ENCODE measurements around the gene TXNIP. TPM values are rescaled to one million over a fixed set of nuclear protein-coding genes. Genes with fewer than 3 reads are reported as not detected.

TXNIP gene
- total and polyA plus RNA-seq, 2 of the 4 experiments (the other 2 are of a cell fraction): 36.4 to 77.2 TPM

- no peak for TF ChIP-seq MXI1 (IDR thresholded peaks at IDR 0.05; ENCODE audit: borderline replicate concordance, low read depth, low read length)
These were observed 2.6 kb downstream of the TXNIP start (continued) for GRCh38 chr1:145993618-145994390.

DNA sequence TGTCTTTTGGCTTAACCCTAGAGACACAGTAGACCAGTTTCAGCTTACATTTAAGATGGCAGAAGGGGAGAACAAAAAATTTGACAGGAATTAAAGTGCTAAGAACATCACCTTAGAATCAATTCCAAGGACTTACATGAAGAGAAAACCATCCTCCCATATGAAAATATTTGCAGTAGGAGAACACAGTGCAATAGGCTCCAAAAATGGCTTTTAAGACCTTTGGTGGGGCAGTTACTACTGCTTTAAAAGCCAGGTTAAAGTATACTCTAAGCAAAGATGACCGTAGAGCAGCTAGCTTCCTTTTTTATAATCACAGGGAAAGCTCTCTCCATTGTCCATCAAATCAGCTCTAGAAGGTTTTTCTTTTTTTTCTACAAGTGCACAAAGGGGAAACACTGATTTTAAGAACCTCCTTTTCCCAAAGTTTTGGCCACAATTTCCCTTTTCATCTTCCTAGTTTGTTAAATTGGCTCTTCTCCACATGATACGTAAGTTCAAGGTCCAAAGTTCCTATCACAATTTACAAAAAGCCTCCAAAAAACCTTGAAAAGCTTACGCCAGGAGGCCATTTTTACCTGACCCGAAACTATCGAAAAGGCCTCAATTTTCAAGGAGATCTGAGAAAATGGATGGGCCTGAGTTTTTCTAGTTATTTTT, 3.3 kb downstream of the TXNIP start:
- no peaks in the 10 kb centered on the region for H3K27me3 ChIP-seq (ENCODE audit: control insufficient read depth, insufficient read depth, low read length)
- in situ Hi-C loops (cut with MboI; ENCODE audit: low sequenced_read_pairs): no loop called here
- H2AFZ ChIP-seq (replicated peaks; ENCODE audit: low read length, poor library complexity): no peak overlapping the region
- no CpG with 5 or more reads among the region's 5 CpGs for WGBS, 2 experiments (ENCODE audit: extremely low coverage in 2 of 2, insufficient read length in 1 of 2)
- no peak overlapping the region for H2BK5ac ChIP-seq (ENCODE audit: low read depth, low read length, poor library complexity, severe bottlenecking)
- ChIA-PET POLR2A (ENCODE audit: unreplicated experiment) (interaction anchor here (1.8 kb wide), 1 partner anchor 14 kb away, joined by 6 read pairs; no protein-coding TSS in a partner anchor), CTCF (interaction anchor here (1.0 kb wide), 1 partner anchor 9 kb away, joined by 3 read pairs; no protein-coding TSS in a partner anchor)
- peaks cover 12% of the 10 kb centered on the region; the same call in 1 of the 2 replicates for H4K20me1 ChIP-seq (ENCODE audit: insufficient read depth, low read length)
- H3K27ac ChIP-seq (ENCODE audit: insufficient read depth, low read length): no peak overlapping the region
- BruUV-seq (replicated peaks): no TSS peak
- dilution Hi-C loops (cut with HindIII; ENCODE audit: low sequenced_read_pairs, unreplicated experiment): no loop called here
- DNase-seq: no peak
- H4K91ac ChIP-seq (ENCODE audit: insufficient read depth, low read depth, low read length): no peak overlapping the region
- H3K14ac ChIP-seq (replicated peaks; ENCODE audit: low read depth, low read length): no peak overlapping the region
- H3K9me1 ChIP-seq (ENCODE audit: insufficient read depth, low read length): peaks cover 9% of the 10 kb centered on the region
- H4K5ac ChIP-seq (ENCODE audit: low read depth, low read length): no peak overlapping the region
- TF ChIP-seq SMC3 (IDR thresholded peaks at IDR 0.05; ENCODE audit: low read depth, low read length) (no peak), MAZ (IDR thresholded peaks at IDR 0.05; ENCODE audit: borderline replicate concordance, low read depth, low read length) (no peak), NFE2L2 (IDR thresholded peaks at IDR 0.05; ENCODE audit: low read depth, low read length) (no peak), FOS (IDR thresholded peaks at IDR 0.05; ENCODE audit: low read depth, low read length) (no peak), MXI1 (IDR thresholded peaks at IDR 0.05; ENCODE audit: borderline replicate concordance, low read depth, low read length) (no peak), BHLHE40 (IDR thresholded peaks at IDR 0.05; ENCODE audit: low read depth, low read length) (no peak), MAFK (IDR thresholded peaks at IDR 0.05; ENCODE audit: low read depth, low read length) (no peak)
- TF ChIP-seq, protein P1, sequence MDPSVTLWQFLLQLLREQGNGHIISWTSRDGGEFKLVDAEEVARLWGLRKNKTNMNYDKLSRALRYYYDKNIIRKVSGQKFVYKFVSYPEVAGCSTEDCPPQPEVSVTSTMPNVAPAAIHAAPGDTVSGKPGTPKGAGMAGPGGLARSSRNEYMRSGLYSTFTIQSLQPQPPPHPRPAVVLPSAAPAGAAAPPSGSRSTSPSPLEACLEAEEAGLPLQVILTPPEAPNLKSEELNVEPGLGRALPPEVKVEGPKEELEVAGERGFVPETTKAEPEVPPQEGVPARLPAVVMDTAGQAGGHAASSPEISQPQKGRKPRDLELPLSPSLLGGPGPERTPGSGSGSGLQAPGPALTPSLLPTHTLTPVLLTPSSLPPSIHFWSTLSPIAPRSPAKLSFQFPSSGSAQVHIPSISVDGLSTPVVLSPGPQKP (IDR thresholded peaks at IDR 0.05; ENCODE audit: borderline replicate concordance, low read depth, low read length): no peak
- TF ChIP-seq, protein P2, sequence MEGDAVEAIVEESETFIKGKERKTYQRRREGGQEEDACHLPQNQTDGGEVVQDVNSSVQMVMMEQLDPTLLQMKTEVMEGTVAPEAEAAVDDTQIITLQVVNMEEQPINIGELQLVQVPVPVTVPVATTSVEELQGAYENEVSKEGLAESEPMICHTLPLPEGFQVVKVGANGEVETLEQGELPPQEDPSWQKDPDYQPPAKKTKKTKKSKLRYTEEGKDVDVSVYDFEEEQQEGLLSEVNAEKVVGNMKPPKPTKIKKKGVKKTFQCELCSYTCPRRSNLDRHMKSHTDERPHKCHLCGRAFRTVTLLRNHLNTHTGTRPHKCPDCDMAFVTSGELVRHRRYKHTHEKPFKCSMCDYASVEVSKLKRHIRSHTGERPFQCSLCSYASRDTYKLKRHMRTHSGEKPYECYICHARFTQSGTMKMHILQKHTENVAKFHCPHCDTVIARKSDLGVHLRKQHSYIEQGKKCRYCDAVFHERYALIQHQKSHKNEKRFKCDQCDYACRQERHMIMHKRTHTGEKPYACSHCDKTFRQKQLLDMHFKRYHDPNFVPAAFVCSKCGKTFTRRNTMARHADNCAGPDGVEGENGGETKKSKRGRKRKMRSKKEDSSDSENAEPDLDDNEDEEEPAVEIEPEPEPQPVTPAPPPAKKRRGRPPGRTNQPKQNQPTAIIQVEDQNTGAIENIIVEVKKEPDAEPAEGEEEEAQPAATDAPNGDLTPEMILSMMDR (conservative IDR thresholded peaks at IDR 0.05; ENCODE audit: low read depth, low read length): no peak
- no peaks in the 10 kb centered on the region for H3K9me3 ChIP-seq (ENCODE audit: control insufficient read depth, insufficient read depth, low read length)
- peaks cover 8% of the 10 kb centered on the region for H3K4me1 ChIP-seq (ENCODE audit: control insufficient read depth, insufficient read depth, low read length)
- peaks cover 13% of the 10 kb centered on the region for H3K36me3 ChIP-seq (ENCODE audit: control insufficient read depth, insufficient read depth, low read length)
- no peak overlapping the region for H3K23ac ChIP-seq (ENCODE audit: low read depth, low read length)
- H3K56ac ChIP-seq (ENCODE audit: extremely low read depth, insufficient read depth, low read length): no peak overlapping the region
- no peak overlapping the region for H2BK15ac ChIP-seq (ENCODE audit: low read depth, low read length)
- H2BK20ac ChIP-seq (ENCODE audit: low read depth, low read length): no peak overlapping the region
- no peak overlapping the region for H3K18ac ChIP-seq (ENCODE audit: low read depth, low read length)
- no peak overlapping the region for H2AK9ac ChIP-seq (replicated peaks; ENCODE audit: low read depth, low read length, poor library complexity)
- no peak overlapping the region for H2AK5ac ChIP-seq (ENCODE audit: low read depth, low read length)
- no peak overlapping the region; the same call in 1 of the 2 replicates for H3K9ac ChIP-seq (ENCODE audit: low read depth, low read length)
- intact Hi-C loops (cut with micrococcal nuclease): no loop called here
- H2BK120ac ChIP-seq (ENCODE audit: low read depth, low read length): no peak overlapping the region
- no peak overlapping the region for H4K8ac ChIP-seq (ENCODE audit: low read depth in 2 of 2, low read length in 2 of 2)
- H3K4ac ChIP-seq (ENCODE audit: low read depth, low read length): no peak overlapping the region
- H3K79me1 ChIP-seq (ENCODE audit: low read depth in 1 of 2, low read length in 2 of 2): peaks cover 22 to 35% of the 10 kb centered on the region in 2 experiments
- no peak for ATAC-seq (ENCODE audit: low read depth)
- no peak overlapping the region for H3K4me2 ChIP-seq (ENCODE audit: low read depth, low read length)
- H3K4me3 ChIP-seq (ENCODE audit: insufficient read depth, low read depth, low read length): no peak overlapping the region
